Measurements from ENCODE around the gene ANKS1B.
A peak's percentile ranks its signal among the peaks of the same experiment; 100 is the strongest.
"Not testable (repeated sequence)": the region's sequence is repeated elsewhere in the genome, so short reads cannot be mapped to it uniquely, and the experiment has no call there.

Gene ANKS1B

GRCh38 chr12:98783420-98783819 is 1201.3 kb downstream of the ANKS1B start:
- no peak for DNase-seq

DNA sequence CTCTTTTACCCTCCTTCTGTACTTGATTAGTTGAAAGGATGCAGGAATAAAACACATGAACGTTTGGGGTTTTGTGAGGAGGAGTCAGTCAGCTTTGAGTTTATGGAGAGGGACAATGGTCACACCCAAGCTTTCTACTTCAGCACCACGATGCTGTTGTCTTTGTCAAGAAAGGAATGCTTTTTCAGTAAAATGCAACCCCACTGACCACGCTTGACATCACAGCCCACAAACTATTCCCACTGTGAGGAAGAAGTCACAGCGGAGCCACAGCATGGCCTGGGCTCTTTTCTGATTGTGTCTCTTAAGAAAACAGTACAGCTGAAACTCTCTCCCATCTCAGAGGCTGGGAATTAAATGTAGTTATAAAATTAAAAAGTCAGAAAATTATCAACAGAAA is 1204.5 kb downstream of the ANKS1B start:
- DNase-seq, result no peak

- DNase-seq, result no peak
These were observed 1211.9 kb downstream of the ANKS1B start for GRCh38 chr12:98772818-98773217.

- no peak for DNase-seq
These were observed 1212.7 kb downstream of the ANKS1B start for GRCh38 chr12:98771811-98772752.

DNA sequence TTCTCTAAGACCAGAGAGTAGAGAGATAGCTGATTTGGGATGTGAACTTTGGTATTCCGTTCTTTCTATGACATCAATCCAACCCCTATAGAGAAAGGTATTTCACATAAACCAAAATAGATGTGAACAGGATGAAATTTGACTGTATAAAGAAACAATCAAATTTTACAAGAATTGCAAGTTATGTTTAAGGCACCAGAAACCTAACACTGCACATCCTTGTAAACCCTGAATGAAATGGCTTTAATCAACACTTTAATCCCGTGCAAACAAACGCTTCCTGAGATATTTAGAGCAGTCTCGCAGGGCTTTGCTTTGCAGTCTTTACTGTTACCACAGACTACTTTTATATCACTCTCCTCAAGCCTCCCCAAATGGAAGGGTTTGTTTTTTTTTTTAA is 1214.5 kb downstream of the ANKS1B start:
- no peak for DNase-seq

DNA sequence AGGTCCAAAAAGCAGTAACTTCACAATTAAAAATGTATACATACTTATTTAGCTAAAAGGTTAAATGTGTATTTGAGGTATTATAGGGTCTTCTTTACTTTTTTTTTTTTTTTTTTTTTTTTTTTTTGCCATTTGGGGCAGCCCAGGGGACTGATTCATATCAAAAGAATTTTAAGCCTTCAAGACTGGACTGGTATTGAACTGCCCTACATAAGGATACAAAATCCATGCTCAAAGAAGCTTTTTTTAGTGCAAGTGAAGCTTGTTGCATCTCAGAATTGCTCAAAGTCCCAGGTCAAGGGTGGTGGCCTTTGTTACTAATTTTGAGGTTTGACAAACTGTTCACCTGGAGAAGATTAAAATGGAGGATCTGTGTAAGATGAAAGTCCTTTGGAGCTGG is 1215.7 kb downstream of the ANKS1B start:
- DNase-seq, result no peak

DNA sequence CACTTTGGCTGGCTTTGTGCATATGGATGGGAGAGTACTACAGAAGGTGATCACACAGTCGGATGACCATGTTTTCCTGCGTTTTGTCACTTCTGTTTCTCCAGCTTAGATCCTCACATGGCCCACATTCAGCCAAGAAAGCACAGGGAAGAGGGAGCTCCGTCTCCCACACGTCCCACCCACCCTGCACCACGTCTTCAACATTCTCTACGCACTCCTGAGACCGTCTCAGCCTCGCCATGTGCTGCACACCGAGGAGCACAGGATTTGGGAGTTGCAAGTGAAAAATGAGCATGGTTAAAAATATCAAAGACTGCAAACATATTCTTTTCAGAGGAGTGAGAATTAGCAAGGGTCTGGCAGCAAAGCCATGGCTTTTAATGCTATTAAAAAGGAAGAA is 1217.5 kb downstream of the ANKS1B start:
- DNase-seq, result no peak

- no peak for DNase-seq
These were observed 1221.1 kb downstream of the ANKS1B start for GRCh38 chr12:98763656-98764055.

DNA sequence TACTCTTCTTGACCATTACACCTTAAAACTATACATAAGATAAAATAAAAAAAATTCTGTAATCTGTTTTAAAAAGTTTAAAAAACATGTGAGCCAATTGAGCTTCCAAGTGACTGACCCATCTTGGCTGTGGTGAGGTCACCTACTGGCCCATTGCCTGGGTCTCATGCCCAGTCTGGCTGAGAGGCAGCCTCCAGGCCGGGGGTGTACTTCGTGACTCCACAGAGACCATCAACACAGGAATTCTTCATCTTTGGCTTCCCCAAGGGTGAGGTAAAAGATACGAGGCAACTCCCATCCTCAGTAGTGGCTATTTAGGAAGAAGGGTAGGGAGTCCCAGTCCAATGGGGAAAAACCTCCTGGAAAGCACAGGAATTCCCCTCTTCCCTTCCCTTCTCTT is 1226.4 kb downstream of the ANKS1B start:
- DNase-seq, result no peak

- DNase-seq, result no peak
These were observed 1227.3 kb downstream of the ANKS1B start for GRCh38 chr12:98757455-98757854.

DNA sequence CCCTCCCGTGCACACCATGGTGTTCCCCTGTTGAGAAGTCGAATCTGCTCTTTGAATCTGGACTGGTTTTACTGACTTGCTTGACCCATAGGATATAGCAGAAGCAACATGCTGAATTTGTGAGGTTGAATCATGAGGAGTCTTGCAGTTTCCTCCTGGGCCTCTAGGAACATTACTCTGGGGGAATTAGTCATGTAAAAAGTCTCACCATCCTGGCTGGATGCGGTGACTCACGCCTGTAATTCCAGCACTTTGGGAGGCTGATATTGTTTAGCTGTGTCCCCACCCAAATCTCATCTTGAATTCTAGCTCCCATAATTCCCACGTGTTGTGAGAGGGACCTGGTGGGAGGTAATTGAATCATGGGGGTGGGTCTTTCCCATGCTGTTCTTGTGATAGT is 1228.9 kb downstream of the ANKS1B start:
- not testable (repeated sequence) for DNase-seq

GRCh38 chr12:98754095-98754494 is 1230.6 kb downstream of the ANKS1B start:
- DNase-seq, result no peak

GRCh38 chr12:98752726-98753125 is 1232.0 kb downstream of the ANKS1B start:
- DNase-seq, result no peak

- DNase-seq, result no peak
These were observed 1233.1 kb downstream of the ANKS1B start for GRCh38 chr12:98751580-98752115.

DNA sequence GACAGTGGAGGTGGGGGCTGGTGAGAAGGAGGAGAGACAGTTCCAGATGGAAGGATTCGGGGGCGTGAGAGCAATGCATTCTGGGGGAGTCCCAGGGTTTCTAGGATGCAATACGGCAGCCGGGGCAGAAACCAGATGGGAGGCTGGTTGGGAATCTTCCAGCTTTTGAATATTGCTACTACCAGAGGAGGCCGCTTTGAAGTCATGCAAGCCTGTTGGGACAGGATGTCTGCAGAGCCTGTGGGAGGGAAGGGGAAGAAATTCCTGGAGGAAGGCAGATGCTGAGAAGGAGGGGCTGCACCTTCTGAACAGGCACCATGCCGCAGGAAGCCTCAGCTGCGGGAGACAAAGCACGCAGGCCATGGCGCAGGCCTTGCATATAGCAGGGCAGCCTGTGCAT is 1234.2 kb downstream of the ANKS1B start:
- no peak for DNase-seq

DNA sequence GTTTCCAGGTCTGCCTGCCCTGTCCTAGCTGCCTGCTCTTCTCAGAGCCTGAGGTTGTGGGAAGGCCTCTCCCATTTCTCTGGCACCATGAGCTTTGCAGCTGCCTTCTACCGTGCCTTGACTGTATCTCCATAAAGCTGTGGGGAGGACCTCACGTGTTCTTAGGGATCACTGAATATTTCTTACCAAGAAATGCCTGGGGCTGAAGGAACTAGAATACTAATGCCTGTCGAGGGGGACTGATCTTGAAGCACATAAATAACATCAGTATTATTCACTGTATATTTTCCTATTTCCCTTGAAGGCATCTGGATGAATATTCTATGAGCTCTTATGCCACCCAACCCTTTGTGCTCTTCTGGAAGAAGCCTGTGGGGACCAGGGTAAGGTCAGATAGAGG is 1236.3 kb downstream of the ANKS1B start:
- DNase-seq, result no peak

GRCh38 chr12:98745578-98746391 is 1239.0 kb downstream of the ANKS1B start:
- peak; percentile 39 for DNase-seq

- no peak for DNase-seq
These were observed 1240.1 kb downstream of the ANKS1B start for GRCh38 chr12:98744680-98745079.

DNA sequence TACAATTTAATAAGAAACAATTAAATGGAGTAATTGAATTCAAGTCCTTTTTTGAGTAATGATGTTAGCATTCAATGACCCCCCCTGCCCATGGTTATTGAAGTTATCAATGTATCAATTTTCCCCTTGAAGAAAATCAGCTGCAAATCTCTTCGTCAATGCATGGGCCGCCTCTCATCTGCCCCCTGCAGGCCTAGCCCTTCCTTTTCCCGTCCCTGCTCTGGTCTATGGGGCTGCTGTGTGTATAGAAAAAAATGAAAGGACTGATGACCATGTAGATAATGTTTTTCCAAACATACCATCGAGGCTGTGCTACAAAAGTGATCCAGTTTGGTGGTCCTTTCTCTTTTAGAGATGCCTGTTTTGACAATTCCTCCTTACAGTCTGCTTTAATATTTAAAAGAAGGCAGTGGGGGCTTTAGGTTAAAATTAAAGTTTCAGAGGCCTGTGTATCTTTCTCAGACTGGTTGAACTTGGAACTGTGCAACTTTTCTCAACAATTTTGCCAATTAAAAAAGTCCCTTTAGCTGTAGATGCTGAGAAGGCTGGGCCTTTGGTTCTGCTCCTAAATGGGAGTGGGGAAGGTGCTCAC is 1241.3 kb downstream of the ANKS1B start:
- DNase-seq, result no peak

DNA sequence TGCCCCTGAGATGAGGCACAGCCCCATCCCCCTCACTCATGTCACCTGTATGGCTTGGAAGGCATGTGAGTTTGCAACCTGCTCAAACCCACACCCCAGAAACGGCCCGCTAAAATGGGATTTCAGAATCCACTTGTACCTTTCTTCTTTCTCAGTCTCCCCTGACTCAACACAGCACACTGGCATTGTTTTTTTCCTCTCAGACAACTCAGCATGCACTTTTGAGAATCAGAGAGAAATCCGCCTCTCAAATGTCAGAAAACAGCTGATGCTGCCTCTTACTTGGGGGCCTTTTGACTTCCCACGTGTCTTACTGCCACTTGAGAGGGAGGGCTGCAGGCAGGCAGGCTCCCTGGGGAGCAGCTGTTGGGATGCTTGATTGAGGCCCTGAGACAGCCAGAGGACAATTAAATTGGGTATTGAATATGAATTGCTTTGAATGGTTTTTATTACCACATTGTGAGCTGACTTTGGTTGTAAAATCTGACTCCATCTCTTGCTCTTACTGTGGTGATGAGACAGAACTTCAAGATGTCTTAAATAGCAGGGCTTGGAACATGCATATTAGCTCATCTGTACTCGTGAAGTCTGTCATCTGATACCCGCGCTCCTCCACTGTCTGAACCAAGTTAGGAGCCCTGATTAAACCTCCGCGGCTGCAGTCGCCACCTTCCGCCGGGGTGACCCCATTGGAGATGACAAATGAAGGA is 1243.0 kb downstream of the ANKS1B start:
- DNase-seq, result no peak

DNA sequence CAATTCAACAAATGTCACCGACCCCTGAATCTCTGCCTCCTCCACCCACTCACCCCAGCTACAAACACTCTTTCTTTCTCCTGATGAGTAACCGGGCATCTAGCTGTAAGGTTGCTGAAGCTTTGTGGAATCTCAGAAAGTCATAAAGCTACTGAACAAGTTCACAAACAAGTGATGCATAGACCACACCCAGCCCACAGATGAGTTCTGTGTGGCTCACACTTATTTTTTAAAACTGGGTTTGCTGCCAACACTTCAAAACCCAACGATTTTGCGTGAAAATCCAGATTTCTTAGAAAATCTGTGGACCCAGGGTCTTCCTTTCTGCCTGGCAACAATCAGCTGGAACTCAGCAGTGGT is 1243.6 kb downstream of the ANKS1B start:
- no peak for DNase-seq

- no peak for DNase-seq
These were observed 1244.0 kb downstream of the ANKS1B start for GRCh38 chr12:98740751-98741150.

GRCh38 chr12:98738539-98738938 is 1246.2 kb downstream of the ANKS1B start:
- no peak for DNase-seq

Measured in activated CD4-positive, CD25-positive, alpha-beta regulatory T cell treated with anti-CD3 and anti-CD28 coated beads, Interleukin-2, amount 50 U/mL, for 72 hours (primary cell).